Measurements from ENCODE around the gene ZSCAN9. TPM values are rescaled to one million over a fixed set of nuclear protein-coding genes. Genes with fewer than 3 reads are reported as not detected.
A peak's percentile ranks its signal among the peaks of the same experiment; 100 is the strongest.

Gene ZSCAN9
- total and polyA plus RNA-seq, 9 of the 15 experiments (the other 6 are each of a cell fraction or from before 2014, with no cell fraction given), result 18.8 to 48.9 (median 28.7) TPM

- TF ChIP-seq, protein P1, sequence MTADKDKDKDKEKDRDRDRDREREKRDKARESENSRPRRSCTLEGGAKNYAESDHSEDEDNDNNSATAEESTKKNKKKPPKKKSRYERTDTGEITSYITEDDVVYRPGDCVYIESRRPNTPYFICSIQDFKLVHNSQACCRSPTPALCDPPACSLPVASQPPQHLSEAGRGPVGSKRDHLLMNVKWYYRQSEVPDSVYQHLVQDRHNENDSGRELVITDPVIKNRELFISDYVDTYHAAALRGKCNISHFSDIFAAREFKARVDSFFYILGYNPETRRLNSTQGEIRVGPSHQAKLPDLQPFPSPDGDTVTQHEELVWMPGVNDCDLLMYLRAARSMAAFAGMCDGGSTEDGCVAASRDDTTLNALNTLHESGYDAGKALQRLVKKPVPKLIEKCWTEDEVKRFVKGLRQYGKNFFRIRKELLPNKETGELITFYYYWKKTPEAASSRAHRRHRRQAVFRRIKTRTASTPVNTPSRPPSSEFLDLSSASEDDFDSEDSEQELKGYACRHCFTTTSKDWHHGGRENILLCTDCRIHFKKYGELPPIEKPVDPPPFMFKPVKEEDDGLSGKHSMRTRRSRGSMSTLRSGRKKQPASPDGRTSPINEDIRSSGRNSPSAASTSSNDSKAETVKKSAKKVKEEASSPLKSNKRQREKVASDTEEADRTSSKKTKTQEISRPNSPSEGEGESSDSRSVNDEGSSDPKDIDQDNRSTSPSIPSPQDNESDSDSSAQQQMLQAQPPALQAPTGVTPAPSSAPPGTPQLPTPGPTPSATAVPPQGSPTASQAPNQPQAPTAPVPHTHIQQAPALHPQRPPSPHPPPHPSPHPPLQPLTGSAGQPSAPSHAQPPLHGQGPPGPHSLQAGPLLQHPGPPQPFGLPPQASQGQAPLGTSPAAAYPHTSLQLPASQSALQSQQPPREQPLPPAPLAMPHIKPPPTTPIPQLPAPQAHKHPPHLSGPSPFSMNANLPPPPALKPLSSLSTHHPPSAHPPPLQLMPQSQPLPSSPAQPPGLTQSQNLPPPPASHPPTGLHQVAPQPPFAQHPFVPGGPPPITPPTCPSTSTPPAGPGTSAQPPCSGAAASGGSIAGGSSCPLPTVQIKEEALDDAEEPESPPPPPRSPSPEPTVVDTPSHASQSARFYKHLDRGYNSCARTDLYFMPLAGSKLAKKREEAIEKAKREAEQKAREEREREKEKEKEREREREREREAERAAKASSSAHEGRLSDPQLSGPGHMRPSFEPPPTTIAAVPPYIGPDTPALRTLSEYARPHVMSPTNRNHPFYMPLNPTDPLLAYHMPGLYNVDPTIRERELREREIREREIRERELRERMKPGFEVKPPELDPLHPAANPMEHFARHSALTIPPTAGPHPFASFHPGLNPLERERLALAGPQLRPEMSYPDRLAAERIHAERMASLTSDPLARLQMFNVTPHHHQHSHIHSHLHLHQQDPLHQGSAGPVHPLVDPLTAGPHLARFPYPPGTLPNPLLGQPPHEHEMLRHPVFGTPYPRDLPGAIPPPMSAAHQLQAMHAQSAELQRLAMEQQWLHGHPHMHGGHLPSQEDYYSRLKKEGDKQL (CRISPR knock-in tag; IDR thresholded peaks at IDR 0.05; ENCODE audit: borderline replicate concordance), result no peak
- TF ChIP-seq FOXA1 (IDR thresholded peaks at IDR 0.05; ENCODE audit: borderline replicate concordance), result no peak
- peak; percentile 74; the same call in 1 of the 2 replicates for TF ChIP-seq ZNF133 (CRISPR knock-in tag; IDR thresholded peaks at IDR 0.05)
- TF ChIP-seq RAD51 (IDR thresholded peaks at IDR 0.05; ENCODE audit: borderline replicate concordance, low read depth), result no peak
- no peak for TF ChIP-seq PTRF (tag; IDR thresholded peaks at IDR 0.05)
- TF ChIP-seq ZNF717 (CRISPR knock-in tag; IDR thresholded peaks at IDR 0.05), result no peak
- no peak for TF ChIP-seq STAG1 (CRISPR knock-in tag; IDR thresholded peaks at IDR 0.05; ENCODE audit: borderline replicate concordance)
- TF ChIP-seq ZNF280A (IDR thresholded peaks at IDR 0.05; ENCODE audit: low read depth, partially characterized antibody), result no peak
- no peak for TF ChIP-seq ARID3B (CRISPR knock-in tag; IDR thresholded peaks at IDR 0.05; ENCODE audit: borderline replicate concordance)
- TF ChIP-seq EP400 (IDR thresholded peaks at IDR 0.05), result peak; percentile 81
- no peak for TF ChIP-seq IFI16 (CRISPR knock-in tag; IDR thresholded peaks at IDR 0.05)
- no peak for TF ChIP-seq NR3C1 (CRISPR knock-in tag; IDR thresholded peaks at IDR 0.05)
- no peak for TF ChIP-seq SMAD3 (CRISPR knock-in tag; conservative IDR thresholded peaks at IDR 0.05)
- TF ChIP-seq POLR2AphosphoS2 (IDR thresholded peaks at IDR 0.05; ENCODE audit: low read length), result no peak
- no peak for TF ChIP-seq GATA2 (CRISPR knock-in tag; IDR thresholded peaks at IDR 0.05)
- no peak for TF ChIP-seq BACH1 (tag; IDR thresholded peaks at IDR 0.05)
- no peak for TF ChIP-seq DNMT1 (IDR thresholded peaks at IDR 0.05)
- TF ChIP-seq POLR2G (IDR thresholded peaks at IDR 0.05; ENCODE audit: low read depth, low read length), result peak; percentile 92
- TF ChIP-seq ZNF384 (IDR thresholded peaks at IDR 0.05; ENCODE audit: low read depth, low read length), result 0 out of 2 replicates have a peak, but pooled peaks have one; percentile 17
- TF ChIP-seq, protein P2, sequence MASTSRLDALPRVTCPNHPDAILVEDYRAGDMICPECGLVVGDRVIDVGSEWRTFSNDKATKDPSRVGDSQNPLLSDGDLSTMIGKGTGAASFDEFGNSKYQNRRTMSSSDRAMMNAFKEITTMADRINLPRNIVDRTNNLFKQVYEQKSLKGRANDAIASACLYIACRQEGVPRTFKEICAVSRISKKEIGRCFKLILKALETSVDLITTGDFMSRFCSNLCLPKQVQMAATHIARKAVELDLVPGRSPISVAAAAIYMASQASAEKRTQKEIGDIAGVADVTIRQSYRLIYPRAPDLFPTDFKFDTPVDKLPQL (IDR thresholded peaks at IDR 0.05; ENCODE audit: extremely low read depth, insufficient read length), result peak; percentile 21
These were observed 42.1 kb downstream of the ZSCAN9 start, which contains the start of gene ZSCAN26 (continued) for GRCh38 chr6:28266962-28267694.

All from K562 (cell line).